ENCODE measurements around the gene BRMS1L. TPM values are rescaled to one million over a fixed set of nuclear protein-coding genes. Genes with fewer than 3 reads are reported as not detected.

BRMS1L gene
- total and polyA plus RNA-seq, 7 donors = 4.2 to 10.5 (median 5.8) TPM

GRCh38 chr14:35855876-35856481 lies 29.8 kb downstream of the BRMS1L start:
- H3K27ac ChIP-seq = no peak overlapping the region
- 57 to 91% methylated on average over 6 of the region's 6 CpGs for WGBS, 2 donors
- no peaks in the 10 kb centered on the region for H3K27me3 ChIP-seq
- H3K4me1 ChIP-seq = no peaks in the 10 kb centered on the region
- H3K36me3 ChIP-seq = peaks cover 0 to 15% (median 2%) of the 10 kb centered on the region in 4 donors
- peaks cover 0 to 4% (median 0%) of the 10 kb centered on the region in 4 donors for H3K9me3 ChIP-seq
- DNase-seq = no peak
- intact Hi-C loops (cut with DNase I) = no loop called here
- no peak for TF ChIP-seq POLR2A (IDR thresholded peaks at IDR 0.05)
- no peak for TF ChIP-seq EP300 (IDR thresholded peaks at IDR 0.05)
- no peak for TF ChIP-seq POLR2AphosphoS5 (IDR thresholded peaks at IDR 0.05)
- no peak for TF ChIP-seq CTCF (IDR thresholded peaks at IDR 0.05)
- no peak overlapping the region for H3K4me3 ChIP-seq

- intact Hi-C loops (cut with DNase I) = no loop called here
- TF ChIP-seq CTCF (IDR thresholded peaks at IDR 0.05) (no peak), POLR2A (IDR thresholded peaks at IDR 0.05) (no peak), EP300 (IDR thresholded peaks at IDR 0.05) (no peak), POLR2AphosphoS5 (IDR thresholded peaks at IDR 0.05) (no peak)
- WGBS, 2 donors = 95 to 97% methylated on average over 7 of the region's 7 CpGs
- peaks cover 0 to 29% (median 5%) of the 10 kb centered on the region in 4 donors for H3K36me3 ChIP-seq
- no peak overlapping the region for H3K4me3 ChIP-seq
- no peak for DNase-seq
- no peaks in the 10 kb centered on the region for H3K27me3 ChIP-seq
- H3K9me3 ChIP-seq = no peaks in the 10 kb centered on the region
- no peaks in the 10 kb centered on the region for H3K4me1 ChIP-seq
- H3K27ac ChIP-seq = no peak overlapping the region
Observed at GRCh38 chr14:35858521-35859209, 32.5 kb downstream of the BRMS1L start.

GRCh38 chr14:35861204-35861868 lies 35.2 kb downstream of the BRMS1L start:
- DNase-seq = no peak
- Histone ChIP-seq H3K4me3 (no peak overlapping the region), H3K9me3 (no peaks in the 10 kb centered on the region), H3K27me3 (no peaks in the 10 kb centered on the region), H3K36me3 (peaks cover 0 to 51% (median 9%) of the 10 kb centered on the region in 4 donors), H3K4me1 (no peaks in the 10 kb centered on the region), H3K27ac (no peak overlapping the region)
- intact Hi-C loops (cut with DNase I) = no loop called here
- no peak for TF ChIP-seq EP300 (IDR thresholded peaks at IDR 0.05)
- 76 to 86% methylated on average over 3 of the region's 3 CpGs for WGBS, 2 donors

- WGBS, 2 donors = 94 to 97% methylated on average over 6 of the region's 6 CpGs
Observed at GRCh38 chr14:35865611-35866324, 39.6 kb downstream of the BRMS1L start.

GRCh38 chr14:35866595-35867279 lies 40.6 kb downstream of the BRMS1L start:
- intact Hi-C loops (cut with DNase I) = no loop called here
- H3K27ac ChIP-seq = no peak overlapping the region
- peaks cover 0 to 48% (median 9%) of the 10 kb centered on the region in 4 donors for H3K36me3 ChIP-seq
- no peaks in the 10 kb centered on the region for H3K9me3 ChIP-seq
- TF ChIP-seq EP300 (IDR thresholded peaks at IDR 0.05) (no peak), POLR2A (IDR thresholded peaks at IDR 0.05) (no peak), CTCF (IDR thresholded peaks at IDR 0.05) (no peak), POLR2AphosphoS5 (IDR thresholded peaks at IDR 0.05) (no peak)
- H3K27me3 ChIP-seq = no peaks in the 10 kb centered on the region
- H3K4me1 ChIP-seq = peaks cover 0 to 9% (median 0%) of the 10 kb centered on the region in 4 donors
- WGBS, 2 donors = 71 to 81% methylated on average over 2 of the region's 2 CpGs
- no peak for DNase-seq
- H3K4me3 ChIP-seq = no peak overlapping the region

More at GRCh38 chr14:35865611-35866324, 39.6 kb downstream of the BRMS1L start:
- no peaks in the 10 kb centered on the region for H3K27me3 ChIP-seq
- H3K27ac ChIP-seq = no peak overlapping the region
- no peak for TF ChIP-seq POLR2AphosphoS5 (IDR thresholded peaks at IDR 0.05)
- DNase-seq = no peak
- H3K4me1 ChIP-seq = peaks cover 0 to 9% (median 0%) of the 10 kb centered on the region in 4 donors
- intact Hi-C loops (cut with DNase I) = no loop called here
- peaks cover 0 to 48% (median 9%) of the 10 kb centered on the region in 4 donors for H3K36me3 ChIP-seq
- H3K4me3 ChIP-seq = no peak overlapping the region
- no peaks in the 10 kb centered on the region for H3K9me3 ChIP-seq
